Astrocyte of the hippocampus (primary cell): ENCODE results near the gene FAM111A.

Experiments
- DNase-seq: peaks from one replicate; pipeline ENCODE4 v3.0.0; 2011; ENCODE audit warnings: low read depth, low spot score

The FAM111A gene

GRCh38 chr11:59179121-59179520 lies 36.5 kb downstream of the FAM111A start:
- no peak for DNase-seq

DNA sequence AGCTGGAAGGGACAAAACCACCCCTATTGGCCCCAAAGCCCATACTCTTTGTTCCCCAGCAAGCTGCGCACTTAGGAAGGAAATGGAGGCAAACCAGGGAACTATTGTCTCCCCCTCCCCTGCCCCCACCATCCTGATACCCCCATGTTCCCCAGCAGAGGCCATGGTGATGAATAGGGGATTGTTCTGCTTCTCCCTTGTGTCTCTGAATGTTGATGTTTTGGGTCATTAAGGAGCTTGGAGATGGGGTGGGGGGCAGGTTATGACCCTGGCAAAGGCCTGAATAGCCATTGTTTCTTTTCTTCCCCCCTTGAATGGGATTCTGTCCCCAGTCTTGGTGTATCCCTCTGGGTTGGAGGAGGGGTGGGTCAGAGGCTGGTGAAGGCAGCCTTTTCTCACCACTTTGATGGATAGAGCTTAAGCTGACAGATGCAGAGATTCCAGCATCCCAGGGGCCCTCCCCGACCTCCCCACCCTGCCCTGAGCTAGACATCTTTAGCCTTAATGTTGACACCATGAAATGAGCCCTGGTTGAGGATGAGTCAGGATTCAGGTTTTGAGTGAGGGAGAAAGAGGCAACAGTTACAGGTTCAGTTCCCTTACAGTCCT lies 37.6 kb downstream of the FAM111A start:
- DNase-seq = no peak

DNA sequence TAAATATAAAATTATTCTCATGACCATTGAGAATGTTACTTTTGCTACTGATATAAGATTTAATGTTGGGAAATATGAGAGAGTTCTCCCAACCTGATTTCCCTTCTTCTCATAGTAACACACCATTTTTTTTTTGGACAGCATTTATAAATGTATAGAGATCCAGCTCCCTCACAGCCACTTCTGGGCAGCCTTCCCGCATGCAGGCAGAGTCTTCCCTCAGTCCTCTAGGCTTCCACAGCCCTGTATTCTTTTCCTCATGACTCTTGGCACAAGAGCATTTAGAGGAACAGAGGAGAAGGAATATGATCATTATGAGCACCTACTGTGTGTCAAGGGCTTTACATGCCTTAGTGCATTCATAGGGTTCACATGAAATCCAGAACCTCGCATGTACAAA lies 38.3 kb downstream of the FAM111A start:
- no peak for DNase-seq

DNA sequence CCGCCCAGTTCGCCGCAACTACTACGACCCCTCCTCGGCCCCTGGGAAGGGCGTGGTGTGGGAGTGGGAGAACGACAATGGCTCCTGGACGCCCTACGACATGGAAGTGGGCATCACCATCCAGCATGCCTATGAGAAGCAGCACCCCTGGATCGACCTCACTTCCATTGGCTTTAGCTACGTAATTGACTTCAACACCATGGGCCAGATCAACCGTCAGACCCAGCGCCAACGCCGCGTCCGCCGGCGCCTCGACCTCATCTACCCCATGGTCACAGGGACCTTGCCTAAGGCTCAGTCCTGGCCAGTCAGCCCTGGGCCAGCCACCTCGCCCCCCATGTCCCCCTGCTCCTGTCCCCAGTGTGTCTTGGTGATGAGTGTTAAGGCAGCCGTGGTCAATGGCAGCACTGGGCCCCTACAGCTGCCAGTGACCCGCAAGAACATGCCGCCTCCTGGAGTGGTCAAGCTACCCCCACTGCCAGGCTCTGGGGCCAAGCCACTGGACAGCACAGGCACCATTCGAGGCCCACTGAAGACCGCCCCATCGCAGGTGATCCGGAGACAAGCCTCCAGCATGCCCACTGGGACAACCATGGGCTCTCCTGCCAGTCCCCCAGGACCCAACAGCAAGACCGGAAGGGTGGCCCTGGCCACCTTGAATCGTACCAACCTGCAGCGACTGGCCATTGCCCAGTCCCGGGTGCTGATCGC lies 39.2 kb downstream of the FAM111A start:
- DNase-seq = no peak

DNA sequence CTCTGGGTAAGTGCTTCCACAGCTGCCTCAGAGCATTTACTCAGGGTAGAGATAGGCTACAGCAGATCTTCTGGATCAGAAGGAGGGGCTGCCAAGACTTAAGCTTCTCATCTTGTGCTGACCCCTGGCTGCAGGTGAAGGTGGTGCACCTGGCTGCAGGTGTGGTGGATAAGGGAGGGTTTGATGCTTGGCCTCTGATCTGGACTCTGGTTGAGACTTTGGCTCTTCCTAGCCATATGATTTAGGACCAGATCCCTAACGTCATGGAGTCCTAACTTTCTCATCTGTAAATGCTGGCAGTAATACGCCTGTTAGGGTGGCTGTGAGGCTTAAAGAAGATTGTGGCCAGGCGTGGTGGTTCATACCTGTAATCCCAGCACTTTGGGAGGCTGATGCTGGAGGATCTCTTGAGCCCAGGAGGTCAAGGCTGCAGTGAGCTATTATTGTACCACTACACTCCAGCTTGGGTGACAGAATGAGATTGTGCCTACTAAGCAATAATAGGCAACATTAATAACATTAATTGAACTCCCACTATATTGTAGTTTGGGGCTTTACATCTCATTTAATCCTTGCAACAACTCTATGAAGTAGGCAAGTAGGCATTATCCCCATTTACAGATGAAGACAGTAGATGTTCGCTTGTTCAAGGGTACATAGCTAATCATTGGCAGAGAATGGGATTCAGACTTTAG lies 39.9 kb downstream of the FAM111A start:
- DNase-seq = no peak

GRCh38 chr11:59183771-59184170 lies 41.1 kb downstream of the FAM111A start:
- DNase-seq = no peak

- no peak for DNase-seq
Observed at GRCh38 chr11:59184691-59185339, 42.2 kb downstream of the FAM111A start.

DNA sequence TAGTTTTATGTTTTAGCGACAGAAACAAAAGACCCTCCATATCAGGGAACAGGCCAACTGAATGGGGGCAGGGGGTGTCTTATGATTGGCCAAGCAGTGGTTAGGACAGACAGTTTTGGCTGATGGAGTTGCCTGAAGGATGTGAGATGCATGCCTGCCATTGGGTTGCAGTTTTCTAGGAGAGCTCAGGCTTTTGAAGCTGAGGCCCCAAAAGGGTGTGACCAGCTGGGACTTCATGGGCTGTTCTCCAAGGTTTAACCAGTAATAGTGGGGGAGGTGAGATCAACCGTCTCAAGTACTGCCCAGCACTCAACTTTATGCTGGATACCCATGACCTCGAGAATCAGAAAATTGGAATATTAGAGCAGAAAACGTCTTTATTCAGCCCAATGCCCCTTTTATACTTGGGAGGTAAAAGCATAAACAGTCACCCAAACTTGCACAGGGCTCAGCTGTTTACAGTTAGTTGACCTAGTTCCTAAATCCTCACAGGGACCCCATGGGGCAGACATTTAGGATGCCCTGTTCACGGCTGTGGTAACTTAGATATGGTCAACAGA lies 42.8 kb downstream of the FAM111A start:
- DNase-seq = no peak

DNA sequence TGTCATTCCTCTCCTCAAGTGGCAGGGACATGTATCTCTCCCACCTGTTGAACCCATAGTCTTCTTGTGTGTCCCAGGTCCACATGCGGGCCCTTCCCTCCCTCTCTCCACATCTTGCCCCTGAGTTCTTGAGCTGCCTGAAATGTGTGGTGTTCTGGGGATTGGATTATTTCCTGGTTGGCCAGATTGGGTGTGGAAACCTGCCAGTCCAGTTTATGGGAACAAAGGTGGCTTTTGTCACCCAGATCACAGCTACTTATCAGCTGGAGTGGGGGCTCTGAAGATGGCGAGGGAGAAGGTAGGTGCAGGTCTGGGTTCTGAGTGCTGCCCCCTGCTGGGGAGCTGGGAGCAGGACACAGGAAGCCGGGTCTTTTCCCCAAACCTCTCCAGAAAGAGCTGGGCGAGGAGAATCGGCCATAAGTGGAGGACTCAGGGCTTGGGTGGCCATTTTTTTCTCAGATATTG lies 43.5 kb downstream of the FAM111A start:
- DNase-seq = no peak

GRCh38 chr11:59187035-59187434 lies 44.4 kb downstream of the FAM111A start:
- DNase-seq = no peak

- DNase-seq = no peak
Observed at GRCh38 chr11:59187587-59187986, 44.9 kb downstream of the FAM111A start.

- DNase-seq = peak; percentile 23
Observed at GRCh38 chr11:59188954-59189353, 46.3 kb downstream of the FAM111A start.

GRCh38 chr11:59189986-59190385 lies 47.3 kb downstream of the FAM111A start:
- DNase-seq = no peak

DNA sequence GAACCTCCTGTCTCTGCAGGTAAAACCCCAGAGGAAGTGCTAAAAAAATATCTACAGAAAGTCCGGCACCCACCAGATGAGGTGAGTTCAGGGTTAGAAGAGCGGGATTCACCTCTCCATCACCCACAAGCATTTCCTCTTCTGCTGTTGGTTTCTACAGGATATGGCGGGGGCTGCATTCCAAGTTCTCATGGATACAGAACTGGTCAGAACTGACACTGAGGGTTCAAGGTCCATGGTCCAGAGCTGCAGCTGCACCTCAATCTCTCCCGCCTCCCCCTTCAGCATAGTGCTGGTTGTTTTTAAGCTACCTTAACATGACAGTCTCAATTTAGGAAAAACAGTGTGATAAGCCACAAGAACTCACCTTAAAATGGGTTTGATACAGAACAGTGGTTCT lies 48.4 kb downstream of the FAM111A start:
- DNase-seq = no peak

GRCh38 chr11:59191890-59192289 lies 49.2 kb downstream of the FAM111A start:
- no peak for DNase-seq

DNA sequence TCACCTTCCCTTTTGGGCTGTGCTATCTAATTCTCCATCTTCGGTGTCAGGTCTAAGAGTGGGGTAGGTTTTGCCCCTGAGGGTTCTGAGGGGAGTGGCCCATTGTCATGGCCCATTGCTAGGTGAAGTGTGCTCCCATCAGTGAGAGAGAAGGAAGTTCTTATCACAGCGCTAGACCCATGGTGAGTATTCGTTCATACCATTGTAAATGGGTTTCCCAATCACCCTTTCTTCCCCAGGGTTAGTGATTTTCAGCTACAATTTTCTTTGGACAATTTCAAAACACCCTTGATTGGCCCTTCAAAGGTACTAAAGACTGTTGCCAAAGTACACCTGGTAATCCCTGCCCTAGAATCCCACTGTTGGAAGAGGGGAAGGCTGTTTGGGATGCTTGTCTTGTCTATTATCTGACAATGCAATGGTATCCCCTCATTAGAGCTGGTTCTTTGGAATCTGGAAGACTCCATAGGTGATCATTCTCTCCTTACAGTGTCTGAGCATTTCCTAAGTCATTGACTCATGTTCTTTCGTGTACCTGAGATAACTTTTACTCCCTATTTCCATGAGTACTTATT lies 49.9 kb downstream of the FAM111A start:
- DNase-seq = no peak

DNA sequence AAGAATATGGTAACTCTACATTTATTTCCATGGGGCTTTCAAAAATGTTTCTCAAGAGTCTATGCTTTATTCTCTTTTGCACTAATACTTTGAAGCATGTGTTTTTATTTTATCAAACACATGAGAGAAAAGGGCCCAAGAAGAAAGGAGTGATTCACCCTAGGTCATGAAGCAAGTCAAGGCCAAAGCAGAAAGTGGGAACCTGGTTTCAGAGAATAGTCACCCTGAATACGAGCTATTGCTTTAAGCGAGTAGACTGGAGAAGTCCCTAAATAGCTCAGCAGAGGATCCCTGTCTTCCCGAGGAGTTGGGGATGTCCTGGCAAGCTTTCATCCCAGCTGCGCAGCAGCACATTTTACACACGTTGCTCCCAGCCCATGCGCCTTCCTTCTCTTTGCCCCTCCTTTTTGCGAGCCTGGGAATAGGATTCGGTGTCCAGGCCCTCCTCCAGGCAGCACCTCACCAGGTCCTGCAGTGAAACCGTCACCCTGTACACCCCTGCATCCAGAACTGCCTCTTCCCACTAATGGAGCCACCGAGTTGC lies 51.0 kb downstream of the FAM111A start:
- no peak for DNase-seq

DNA sequence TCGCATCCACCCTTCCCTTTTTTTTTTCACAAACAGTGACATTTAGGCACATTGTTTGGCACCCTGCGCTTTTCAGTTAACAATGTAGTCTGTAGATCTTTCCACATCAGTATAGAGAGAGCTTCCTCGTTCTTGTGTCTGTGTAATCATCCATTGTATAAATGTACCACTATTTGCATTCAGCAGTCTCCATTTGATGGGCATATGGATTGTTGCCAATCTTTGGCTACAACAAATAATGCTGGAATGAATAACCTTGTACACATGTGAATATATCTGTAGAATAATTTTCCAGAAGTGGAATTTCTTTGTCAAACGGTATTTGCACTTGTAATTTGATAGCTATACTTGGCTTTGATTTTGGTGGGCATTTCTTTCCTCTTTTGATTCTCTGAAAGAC lies 52.9 kb downstream of the FAM111A start:
- DNase-seq = peak; percentile 35

GRCh38 chr11:59196777-59197176 lies 54.1 kb downstream of the FAM111A start:
- no peak for DNase-seq

DNA sequence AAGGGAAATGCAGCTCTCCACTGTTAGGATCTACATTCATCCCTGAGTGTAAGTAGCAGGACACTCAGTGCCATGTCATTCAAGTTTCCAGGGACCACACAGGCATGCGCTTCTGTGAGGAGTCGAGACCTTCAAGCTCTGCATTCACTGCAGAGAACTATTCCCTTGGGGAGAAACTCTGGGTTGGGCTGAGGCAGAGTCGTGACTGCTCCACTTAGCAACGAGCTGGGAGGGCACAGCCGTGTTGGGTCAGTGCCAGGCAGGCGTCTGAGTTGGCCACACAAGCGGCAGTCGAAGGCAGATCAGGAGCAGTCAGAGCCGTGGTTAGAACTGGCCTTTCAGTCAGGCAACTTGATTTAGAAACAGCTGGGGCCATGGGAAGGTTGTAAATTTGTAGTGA lies 55.3 kb downstream of the FAM111A start:
- DNase-seq = peak; percentile 87

DNA sequence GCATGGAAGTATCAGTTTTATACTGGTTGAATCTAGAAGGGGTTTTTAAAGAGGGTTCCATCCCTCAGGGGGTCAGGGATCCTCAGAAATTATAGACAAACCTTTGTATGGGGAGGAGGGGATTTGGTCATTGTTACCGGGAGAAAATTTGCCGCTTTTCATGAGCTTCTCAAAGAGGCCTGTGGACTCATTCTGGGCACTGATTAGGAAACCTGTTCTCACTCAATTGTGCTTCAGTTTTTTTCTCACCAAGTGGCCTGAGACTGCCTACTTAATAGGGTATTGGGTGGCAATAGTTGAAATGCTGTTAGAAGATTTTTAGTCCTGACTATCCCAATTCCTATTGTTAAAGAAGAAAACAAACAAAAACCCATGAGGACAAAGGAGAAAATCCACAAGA lies 56.1 kb downstream of the FAM111A start:
- DNase-seq = no peak
